Activated CD8-positive, alpha-beta memory T cell treated with anti-CD3 and anti-CD28 coated beads, Interleukin-2, amount 50 U/mL, for 48 hours (primary cell): ENCODE measurements around the gene PACS1.

Experiments
- DNase-seq: peaks from one replicate; pipeline ENCODE4 v3.0.0-alpha.2; 2020

PACS1 gene

DNA sequence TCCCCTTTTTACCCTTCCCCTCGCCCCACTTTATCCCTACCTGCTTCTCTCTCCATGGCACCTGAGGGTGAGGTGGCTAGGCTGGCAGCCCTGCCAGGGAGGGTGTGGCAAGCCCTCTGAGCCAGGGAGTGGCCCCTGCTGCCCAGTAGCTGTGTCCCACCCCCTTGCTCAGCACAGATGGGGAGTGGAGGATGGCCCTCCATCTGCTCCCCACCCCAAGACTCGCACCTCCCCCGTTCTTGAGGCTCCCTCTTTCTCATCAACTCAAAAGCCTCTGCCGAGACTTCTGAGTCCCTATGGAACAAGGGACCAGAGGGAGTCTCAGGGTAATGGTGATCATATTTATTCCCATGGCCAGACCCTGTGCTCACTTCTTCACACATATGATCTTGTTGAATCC is 223.3 kb downstream of the PACS1 start:
- DNase-seq, result no peak

DNA sequence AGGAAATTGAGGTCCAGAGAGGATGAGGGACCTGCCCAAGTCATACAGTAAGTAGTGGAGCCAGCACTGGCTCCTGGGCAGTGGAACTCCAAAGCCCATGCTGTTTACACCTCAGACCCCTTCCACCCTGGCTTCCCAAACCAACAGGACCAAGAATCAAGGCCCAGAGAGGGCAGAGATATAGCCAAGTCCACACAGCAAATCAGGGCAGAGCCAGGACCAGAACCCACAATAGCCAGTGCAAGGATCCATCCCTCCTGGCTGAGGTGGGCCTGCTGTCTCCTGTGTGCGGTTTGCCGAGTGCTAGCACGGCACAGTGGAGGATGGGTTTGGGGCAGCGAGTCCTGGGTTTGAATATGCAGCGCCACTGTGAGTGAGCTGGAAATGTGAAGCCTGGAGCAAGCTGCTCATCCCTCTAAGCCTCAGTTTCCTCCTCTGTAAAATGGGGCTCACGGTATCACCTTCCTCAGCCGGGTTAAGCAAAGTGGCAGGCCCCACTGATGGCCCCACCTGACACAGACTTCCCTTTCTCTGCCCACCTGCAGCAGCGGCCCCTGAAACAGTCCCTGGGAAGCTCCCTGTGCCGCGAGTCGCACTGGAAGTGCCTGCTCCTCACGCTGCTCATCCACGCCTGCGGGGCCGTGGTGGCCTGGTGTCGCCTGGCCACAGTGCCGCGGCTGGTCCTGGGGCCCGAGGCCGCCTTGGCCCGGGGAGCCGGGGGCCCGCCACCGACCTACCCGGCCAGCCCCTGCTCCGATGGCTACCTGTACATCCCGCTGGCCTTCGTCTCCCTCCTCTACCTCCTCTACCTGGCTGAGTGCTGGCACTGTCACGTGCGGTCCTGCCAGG is 223.9 kb downstream of the PACS1 start:
- no peak for DNase-seq
